Effector CD4-positive, alpha-beta T cell (primary cell): ENCODE results near the gene PTPRD.

ENCODE experiments used
- DNase-seq: peaks from one replicate; pipeline ENCODE4 v3.0.0-alpha.2; 2020

The PTPRD gene

DNA sequence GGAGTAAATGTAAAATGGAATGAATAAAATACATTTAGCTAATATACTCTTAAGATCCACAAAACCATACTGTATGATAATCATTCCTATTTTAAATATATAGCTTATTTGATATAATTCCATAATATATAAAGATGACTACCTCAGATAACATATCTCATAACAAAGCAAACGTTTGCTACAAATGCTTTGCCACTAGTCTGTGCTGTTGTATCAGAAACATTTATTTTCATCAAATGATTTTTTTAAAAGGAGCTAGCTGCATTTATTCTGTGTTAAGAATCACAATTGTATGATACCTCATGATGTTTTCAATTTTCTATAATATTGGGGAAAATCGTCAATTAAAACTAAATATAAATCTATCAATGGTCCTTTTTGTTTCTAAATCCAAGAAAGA lies 567.2 kb downstream of the PTPRD start:
- no peak for DNase-seq

DNA sequence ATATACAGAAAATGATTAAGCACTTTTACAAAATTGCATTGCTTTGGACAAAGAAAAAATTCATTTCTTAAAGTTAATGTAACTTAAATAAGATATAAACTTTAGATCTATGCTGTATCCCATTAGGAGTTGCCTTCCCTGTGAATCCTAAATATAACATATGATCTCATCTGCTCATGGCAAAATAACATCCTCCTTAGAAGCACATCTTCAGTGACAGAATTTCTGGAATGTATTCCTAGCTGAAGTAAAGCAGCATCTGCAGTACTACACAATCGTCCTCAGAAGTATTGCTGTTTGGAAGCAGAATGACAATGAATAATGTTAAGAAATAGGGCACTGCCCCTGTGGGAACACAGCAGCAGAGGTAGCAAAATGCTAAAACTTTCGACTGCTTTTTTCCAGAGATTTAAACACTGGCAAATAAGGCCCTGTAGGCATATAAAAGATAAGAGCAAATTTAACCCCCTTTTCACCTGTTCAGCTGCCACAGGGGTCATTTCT lies 571.0 kb downstream of the PTPRD start:
- no peak for DNase-seq

- DNase-seq: no peak
Observed at GRCh38 chr9:10036095-10036494, 576.7 kb downstream of the PTPRD start.

- DNase-seq: no peak
Observed at GRCh38 chr9:10032166-10032565, 580.6 kb downstream of the PTPRD start.

- DNase-seq: no peak
Observed at GRCh38 chr9:10026443-10026984, 586.3 kb downstream of the PTPRD start.

DNA sequence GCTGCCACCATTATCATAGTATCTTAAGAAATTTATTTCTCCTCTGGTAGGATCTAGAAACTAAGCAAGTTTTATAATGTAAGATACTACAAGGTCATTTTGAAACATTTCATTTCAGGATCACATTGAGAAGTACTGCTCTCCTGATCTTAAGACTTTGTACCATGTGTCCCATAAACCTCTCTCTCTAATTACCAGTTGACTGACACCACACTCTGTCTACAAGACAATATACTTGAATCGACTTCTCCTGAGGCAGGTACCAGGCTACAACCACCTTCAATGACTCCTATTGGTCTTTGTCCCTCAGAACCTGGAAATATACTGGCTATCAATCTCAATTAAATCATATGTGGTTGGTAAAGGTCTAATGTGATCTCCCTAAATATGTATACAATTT lies 597.0 kb downstream of the PTPRD start:
- DNase-seq: no peak

DNA sequence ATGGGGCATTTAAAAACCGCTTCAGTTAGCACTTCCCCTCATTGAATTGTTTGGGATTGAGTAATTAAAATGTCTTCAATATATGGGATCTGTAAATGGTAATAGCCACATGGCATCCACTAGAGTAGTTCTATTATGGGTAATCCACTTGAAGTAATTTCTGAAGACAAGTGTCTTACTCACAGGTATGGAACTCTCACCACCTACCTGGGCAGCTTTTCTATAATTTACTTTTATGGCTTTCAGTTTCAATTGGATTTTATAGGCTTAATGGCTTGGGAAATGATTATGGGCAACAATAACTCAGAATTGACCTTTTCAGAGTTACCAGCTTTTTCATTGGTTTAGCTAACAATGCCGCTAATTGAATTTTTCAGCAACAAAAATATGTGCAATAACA lies 597.9 kb downstream of the PTPRD start:
- no peak for DNase-seq

GRCh38 chr9:10009401-10009800 lies 603.4 kb downstream of the PTPRD start:
- no peak for DNase-seq

- no peak for DNase-seq
Observed at GRCh38 chr9:10008101-10008799, 604.6 kb downstream of the PTPRD start.

GRCh38 chr9:10007356-10007755 lies 605.4 kb downstream of the PTPRD start:
- DNase-seq: no peak

GRCh38 chr9:10005206-10005605 lies 607.6 kb downstream of the PTPRD start:
- DNase-seq: no peak

GRCh38 chr9:10003047-10003446 lies 609.8 kb downstream of the PTPRD start:
- no peak for DNase-seq

DNA sequence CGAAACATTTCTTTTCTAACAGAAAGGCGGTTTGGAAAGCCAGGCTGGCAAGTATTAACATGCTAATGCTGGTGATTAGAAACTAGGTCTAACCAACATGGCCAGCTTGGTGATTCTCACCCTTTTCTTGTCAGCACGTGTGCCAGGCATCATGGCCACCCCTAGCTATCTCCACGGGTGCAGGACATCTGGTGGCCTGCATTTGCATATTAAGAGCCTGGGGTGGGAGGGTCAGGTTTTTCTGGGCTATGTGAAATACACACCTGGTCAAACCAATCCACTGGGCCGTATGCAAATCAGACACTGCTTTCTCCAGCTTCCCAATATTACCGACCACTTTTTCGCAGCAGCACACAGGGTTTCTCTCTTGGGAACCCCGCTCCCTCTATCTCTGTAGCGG lies 612.1 kb downstream of the PTPRD start:
- no peak for DNase-seq

DNA sequence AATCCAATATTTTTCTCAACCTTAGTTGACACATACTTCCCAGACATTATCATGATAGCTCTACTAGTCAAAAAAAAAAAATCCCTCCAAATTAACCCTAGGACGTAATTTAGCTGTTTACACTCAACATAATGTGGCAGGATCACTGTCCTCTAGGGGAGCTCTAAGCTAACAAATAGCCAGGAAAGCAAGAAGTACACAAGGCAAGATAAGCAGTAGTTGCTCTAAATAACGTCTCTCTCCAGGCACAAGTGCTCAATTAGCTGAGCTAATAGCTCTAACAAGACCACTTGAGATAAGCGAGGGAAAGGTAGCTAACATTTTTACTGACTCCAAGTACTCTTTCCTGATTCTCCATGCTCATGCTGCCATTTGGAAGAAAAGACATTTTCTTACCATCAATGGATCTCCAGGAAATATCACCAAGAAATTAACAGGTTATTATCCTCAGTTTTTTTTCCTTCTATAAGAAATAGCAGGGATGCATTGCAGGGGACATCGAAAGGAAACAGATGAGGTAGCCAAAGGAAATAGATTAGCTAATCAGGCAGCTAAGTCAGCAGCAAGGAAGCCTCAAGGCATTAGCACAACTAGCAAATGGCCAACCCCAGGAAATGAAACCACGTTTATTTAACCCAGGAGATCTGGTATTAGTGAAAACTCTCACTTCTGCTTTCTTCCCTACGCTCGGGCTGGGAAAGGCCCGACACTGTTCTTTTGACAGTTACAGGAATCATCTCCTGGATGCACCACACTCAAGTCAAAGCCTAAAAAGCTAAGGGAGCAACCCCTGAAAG lies 614.1 kb downstream of the PTPRD start:
- DNase-seq: no peak

- no peak for DNase-seq
Observed at GRCh38 chr9:9997585-9997984, 615.2 kb downstream of the PTPRD start.

DNA sequence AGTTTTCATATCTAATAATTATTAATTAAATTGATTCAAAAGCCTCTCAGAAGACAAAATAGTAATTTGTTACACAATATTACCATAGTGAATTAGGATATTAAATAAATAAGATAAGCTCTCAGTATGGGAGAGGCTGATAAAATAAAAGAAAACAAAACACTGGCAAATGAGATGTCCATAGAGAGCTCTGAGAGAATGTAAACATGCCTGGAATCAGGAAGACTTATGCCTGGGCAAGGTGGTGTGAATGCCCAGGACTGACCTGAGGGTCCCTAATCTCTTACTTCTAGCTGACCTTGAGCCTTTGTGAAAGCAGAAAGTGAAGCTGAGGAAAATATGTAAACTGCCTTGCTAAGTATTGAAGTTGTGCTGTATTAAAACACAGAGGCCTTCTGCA lies 616.5 kb downstream of the PTPRD start:
- DNase-seq: no peak

DNA sequence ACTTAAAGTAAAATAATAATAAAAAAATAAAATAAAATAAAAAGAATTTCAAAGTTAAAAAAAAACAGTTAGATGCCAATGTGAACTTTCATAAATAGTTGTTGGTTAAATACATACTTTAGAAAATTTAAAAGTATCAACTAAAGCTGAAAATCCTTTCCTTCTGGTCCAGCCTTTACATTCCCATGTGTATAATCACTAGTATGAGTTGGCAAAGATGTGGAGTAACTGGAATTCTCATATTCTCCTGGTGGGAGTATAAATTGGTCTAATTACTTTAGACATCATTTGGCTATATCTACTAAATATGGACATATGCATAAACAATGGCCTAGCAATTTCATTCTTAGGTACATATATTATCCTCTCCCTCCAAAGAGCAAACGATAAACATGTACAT lies 619.9 kb downstream of the PTPRD start:
- DNase-seq: no peak

DNA sequence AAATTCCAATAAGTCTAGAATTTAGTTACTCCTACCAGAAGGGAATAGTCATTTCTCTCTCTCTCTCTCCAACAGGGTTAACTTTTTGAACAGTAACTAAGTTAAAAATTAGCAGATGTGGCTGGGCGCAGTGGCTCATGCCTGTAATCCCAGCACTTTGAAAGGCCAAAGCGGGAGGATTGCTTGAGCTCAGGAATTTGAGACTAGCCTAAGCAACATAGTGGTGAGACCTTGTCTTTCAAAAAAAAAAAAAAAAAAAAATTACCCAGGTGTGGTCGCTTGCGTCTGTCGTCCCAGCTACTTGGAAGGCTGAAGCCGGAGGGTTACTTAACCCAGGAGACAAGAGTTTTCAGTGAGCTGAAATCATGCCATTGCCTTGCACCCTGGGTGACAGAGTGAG lies 639.7 kb downstream of the PTPRD start:
- no peak for DNase-seq

DNA sequence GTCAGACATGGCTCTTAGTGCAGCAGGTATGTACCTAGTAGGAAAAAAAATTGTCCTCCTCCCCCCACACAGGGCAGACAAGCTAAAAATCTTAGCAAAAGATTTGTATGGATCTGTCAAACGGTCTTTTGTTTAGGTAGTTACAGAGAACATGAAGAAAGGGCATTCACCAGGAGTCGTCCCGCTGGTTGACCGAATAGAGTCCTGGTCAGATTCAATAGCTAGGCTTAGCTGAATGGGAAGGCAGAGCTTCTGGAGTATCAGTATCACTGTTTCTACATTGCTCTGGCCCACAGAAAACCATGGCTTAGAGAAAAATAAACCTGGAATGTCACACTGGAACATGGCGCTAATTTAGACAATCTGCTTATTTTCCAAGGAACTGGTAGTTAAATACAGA lies 642.3 kb downstream of the PTPRD start:
- DNase-seq: no peak

DNA sequence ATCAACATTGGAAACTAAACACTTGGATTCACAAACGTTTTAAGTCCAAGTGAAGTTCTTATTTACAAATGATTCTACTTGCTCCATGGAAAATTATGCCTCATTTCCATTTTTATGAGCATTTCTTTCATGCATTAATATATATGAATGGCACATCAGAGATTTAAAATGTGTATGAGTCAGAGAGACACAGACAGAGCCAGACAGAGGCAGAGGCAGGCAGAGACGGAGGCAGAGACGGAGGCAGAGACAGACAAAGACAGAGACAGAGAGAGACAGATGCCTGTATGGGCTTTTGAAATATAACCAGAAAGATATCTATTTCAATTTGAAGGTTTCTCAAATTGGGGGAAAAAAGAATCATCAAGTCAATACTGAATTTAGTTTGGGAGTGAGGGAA lies 649.0 kb downstream of the PTPRD start:
- DNase-seq: no peak

GRCh38 chr9:9961934-9962333 lies 650.9 kb downstream of the PTPRD start:
- no peak for DNase-seq

GRCh38 chr9:9961487-9961886 lies 651.3 kb downstream of the PTPRD start:
- no peak for DNase-seq

DNA sequence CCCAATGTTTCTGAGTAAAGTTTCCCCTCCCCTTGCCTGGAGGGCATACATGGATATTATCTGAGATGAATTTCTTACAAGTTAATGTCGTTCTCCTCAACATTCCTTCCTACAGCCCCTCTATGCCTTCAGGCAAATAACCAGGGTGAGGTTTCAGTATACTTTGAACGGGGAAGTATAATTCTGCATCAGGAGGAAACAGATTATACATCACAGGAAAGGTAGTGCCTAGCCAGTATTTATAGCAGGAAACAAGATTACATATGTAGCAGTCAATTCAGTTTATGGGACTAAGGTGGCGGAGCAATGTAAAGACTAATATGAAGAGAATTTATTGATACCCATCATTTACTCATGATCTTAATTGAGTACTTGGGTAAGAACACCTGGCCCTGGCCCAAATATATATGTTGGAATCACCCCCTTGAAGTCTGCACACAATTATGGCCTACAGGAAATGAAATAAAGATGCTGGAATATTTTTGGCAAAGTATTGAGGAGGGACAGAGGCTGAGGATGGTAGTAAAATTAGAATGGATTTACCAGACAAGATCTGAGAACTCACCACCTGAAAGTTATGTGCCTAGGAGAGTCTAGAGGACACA lies 661.1 kb downstream of the PTPRD start:
- no peak for DNase-seq

DNA sequence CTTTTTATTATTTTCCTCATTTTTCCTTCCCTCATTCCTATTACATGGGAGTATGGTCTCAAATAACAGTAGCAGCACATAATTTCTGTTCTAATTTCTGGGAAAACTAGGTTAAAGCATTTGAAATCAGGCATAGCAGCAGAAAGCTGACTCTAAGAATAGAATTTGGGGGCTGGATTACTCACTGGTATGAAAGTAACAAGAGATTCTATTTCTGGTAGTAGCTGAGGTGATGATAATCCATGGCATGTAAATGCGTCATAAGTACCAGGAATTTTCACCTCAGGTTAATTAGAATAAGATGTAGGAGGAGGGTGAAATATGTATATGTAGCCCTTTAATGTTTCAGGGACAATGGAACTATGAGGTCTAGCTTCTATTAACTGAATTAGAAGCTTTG lies 662.0 kb downstream of the PTPRD start:
- DNase-seq: no peak
